Hematopoietic multipotent progenitor cell (in vitro differentiated cells): ENCODE measurements around the gene COMTD1. TPM values are rescaled to one million over a fixed set of nuclear protein-coding genes. Genes with fewer than 3 reads are reported as not detected.
A peak's percentile ranks its signal among the peaks of the same experiment; 100 is the strongest.
"Not testable (repeated sequence)": the region's sequence is repeated elsewhere in the genome, so short reads cannot be mapped to it uniquely, and the experiment has no call there.

Source experiments
- DNase-seq, 3 donors: peaks; one replicate each; pipeline ENCODE4 v3.0.0-alpha.2; 2011 to 2015; ENCODE audit warnings: low read depth in 2 of 3, low spot score in 2 of 3
- small RNA-seq: library from RNA; depleted of rRNA; stranded (forward); fragments of <200 nt; gene quantifications from one replicate; pipeline ENCODE3, GENCODE V24; 2012
- total RNA-seq: library from RNA; depleted of rRNA; stranded (reverse); fragments of >200 nt; gene quantifications from one replicate; pipeline ENCODE4 v1.2.3, GENCODE V29; 2012

COMTD1 gene
- total RNA-seq, 1 donor = 7.3 TPM

DNA sequence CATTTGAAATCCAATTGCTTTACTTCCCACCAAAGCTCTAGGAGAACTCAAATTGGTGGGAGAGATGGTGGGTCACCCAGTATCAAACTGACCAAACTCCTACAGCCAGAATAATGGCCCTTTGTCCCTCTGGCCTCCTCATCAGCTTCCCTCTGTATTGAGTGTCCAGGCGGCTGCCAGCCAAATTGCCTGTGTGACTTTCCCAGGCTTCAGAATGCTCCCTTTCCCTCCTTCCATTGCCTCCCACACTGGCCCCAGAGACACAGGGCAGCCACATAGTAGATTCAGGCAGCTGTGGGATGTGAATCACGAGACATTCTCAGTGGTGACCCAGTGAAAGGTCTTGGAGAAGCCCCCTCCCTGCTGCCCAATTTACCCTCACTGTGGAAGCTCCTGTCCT, 37.9 kb downstream of the COMTD1 start:
- no peak for DNase-seq

DNA sequence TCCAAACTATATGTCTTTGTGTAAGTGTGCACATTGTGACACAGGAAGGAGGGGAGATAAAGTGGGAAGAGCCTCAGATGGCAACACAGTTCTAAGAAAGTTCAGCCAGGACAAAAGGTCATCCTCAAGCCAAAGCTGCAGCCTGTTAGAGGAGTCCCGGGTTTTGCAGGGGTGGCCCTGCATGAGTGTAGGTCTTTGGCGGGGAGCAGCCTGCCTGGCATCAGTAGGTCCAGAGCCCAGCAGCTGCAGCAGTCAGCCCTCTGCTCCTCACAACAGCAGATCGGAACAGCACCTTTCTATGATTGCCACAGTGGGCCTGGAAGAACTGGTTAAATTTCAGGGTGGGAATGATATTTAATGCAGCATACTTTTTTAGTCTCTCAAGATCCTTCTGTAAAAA, 38.7 kb downstream of the COMTD1 start:
- DNase-seq = no peak

DNA sequence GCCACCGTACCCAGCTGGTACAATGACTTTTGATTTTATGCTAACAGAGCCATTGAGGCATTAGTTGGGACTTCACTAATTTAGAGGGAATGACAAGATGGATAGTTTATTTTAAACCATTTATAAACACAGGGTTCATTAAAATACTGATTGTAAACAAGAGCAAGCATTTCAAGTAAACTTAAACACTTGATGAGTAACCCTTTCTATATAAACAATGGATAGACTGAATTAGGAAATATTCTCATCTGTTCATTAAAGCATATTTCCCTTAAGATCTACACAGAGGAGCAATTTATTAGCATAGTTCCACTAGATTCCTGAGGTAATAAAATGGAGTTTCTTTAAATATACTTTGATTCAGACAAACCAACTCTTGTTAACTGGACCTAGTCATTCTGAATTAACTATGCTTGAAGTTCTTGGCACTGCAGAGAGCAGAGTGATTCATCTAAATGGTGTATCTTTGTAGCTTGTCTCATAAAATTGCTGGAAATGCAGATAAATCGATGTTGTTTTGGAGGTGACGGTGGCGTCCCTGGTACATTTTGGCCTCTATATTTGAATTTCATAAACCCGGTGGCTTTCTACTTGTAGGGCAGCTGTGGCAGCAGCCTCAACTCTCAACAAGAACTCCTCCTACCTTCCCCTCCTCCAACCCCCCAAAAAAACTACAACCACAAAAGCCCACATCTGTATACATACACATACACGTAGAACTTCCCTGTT, 40.6 kb downstream of the COMTD1 start:
- DNase-seq = no peak

DNA sequence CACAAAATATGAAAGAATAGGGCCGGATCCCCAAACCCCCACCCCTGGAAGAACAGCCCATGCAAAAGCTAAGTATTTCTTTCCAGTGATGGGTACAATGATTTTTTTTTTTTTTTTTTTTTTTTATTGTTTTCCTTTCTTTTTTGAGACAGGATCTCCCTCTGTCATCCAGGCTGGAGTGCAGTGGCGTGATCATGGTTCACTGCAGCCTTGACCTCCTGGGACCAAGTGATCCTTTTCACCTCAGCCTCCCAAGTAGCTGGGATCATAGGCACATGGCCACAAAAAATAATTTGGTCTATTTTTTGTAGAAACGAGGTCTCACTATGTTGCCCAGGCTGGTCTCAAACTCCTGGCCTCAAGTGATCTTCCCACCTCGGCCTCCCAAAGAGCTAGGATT, 41.1 kb downstream of the COMTD1 start:
- not testable (repeated sequence) for DNase-seq

DNA sequence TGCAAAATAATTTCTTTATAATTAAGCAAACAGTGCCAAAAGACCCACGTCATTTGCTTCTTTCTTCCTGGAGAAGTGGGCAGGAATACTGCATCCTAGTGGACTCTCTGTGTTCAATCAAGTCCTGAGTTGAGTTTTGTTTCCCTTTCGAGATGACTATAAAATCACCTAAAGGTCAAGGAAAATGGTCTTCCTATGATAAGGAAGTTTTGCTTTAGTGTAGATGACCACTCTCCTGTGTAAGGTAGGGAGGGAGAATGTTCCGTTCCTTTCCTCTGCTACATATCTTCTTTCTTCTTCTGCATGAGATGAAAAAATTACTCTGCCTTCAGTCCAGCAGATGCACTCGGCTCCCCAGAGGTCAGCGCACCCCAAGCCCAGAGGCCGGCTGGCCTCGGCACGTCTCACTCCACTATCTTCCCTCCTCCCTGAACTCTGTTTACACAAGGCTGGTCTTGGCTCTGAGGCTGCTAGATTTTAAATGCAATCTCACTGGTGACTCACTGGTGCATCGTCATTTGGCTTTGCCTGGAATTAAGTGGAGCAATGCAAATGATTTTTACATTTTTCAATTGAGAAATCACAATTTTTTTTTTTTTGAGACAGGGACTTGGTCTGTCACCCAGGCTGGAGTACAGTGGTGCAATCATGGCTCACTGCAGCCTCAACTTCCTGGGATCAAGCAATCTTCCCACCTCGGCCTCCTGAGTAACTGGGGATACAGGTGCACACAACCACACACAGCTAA, 43.8 kb downstream of the COMTD1 start:
- DNase-seq = no peak

DNA sequence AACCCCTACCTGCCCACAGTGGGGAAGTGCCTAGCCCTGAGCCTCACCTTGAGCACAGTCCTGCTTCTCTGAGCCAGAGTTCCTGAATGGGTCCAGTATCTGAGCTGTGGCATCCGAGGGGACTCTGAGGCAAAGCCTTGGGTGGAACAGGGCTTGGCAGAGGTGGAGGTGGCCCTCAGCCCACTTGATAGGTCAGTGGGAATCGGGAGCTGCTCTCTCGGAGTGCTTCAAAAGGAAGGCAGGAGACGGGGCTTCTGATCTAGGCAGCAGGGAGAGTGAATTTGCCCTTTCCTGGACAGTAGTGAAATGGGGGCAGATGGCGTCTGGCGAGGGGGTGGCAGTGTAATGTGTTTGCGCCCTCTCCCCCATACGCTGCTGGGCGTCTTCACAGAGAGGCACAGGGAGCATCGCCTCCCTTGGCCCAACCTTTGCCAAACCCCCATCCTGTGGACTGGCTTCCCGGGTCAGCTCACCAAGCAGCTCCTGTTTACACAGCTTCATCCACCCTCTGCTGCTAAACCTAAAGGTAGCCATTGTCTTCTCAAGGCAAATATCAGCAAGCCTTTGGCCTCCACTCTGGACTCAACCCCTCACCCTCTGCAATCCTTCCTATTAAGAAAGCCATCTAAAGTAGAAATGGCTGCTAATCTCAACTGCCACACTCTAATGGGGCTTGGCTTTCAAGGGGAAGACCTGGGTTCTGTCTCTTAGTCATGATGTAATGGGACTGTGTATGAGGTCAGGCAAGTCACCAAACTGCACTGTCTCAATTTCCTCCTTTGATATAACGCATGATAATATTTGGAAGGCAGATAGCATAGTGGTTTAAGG, 46.3 kb downstream of the COMTD1 start:
- DNase-seq = no peak

DNA sequence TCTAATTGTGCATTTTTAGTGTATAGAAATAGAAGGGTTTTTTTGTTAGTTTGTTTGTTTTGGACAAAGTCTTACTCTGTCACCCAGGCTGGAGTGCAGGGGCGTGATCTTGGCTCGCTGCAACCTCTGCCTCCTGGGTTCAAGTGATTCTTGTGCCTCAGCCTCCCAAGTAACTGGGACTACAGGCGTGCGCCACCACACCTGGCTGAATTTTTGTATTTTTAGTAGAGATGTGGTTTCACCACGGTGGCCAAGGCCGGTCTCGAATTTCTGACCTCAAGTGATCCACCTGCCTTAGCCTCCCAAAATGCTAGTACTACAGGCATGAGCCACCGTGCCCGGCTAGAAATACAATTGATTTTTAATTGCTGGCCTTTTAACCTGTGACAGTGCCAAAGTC, 47.2 kb downstream of the COMTD1 start:
- not testable (repeated sequence) for DNase-seq

DNA sequence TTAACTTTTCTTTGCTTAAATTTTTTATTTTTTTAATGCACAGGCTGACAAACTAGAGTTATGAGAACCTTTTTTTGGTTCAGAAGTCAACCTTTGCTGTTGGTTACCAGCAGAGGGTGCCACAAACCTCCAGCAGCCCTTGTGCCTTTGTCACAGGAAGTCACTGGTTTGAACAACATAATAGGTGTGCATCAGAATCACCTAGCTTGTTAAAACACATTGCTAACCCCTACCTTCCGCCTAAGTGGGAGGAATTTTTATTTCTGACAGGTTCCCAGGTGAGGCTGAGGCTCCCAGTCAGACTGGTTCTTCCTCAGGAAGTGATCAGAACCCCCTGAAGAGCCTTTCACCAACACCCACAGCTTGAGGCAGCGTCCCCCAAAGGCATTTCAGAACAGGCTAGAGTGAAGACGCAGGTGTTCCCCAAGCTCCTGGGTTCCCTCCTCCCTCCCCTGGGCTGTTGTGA, 47.8 kb downstream of the COMTD1 start:
- DNase-seq = peak; percentile 50 to 76 (median 61)

DNA sequence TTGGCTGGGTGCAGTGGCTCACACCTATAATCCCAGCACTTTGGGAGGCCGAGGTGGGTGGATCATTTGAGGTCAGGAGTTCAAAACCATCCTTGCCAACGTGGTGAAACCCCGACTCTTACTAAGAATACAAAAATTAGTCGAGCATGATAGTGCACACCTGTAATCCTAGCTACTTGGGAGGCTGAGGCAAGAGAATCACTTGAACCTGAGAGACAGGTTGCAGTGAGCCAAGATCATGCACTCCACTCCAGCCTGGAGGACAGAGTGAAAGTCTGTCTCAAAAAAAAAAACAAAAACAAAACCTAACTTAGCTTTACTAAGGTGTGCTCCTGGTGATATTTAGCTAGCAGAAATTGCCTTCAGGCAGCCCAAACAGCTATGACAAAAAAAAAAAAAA, 49.4 kb downstream of the COMTD1 start:
- no peak for DNase-seq

Small RNA genes within 50 kb of the gene (small RNA-seq; reads per million reads assigned to genes)
- gene HMGA1P5 (not detected), gene RPL39P25 (not detected)

Other genes with a start within 250 kb of the COMTD1 start
- 13.2 TPM for gene SAMD8, start 124.3 kb downstream of the COMTD1 start, total RNA-seq
- 53.6 TPM for gene VDAC2, start 25.2 kb downstream of the COMTD1 start, total RNA-seq
- 0.81 TPM for gene ZNF503, start 165.8 kb upstream of the COMTD1 start, total RNA-seq
- 32.6 TPM for gene LRMDA, start 195.7 kb upstream of the COMTD1 start, total RNA-seq